Measurements from ENCODE around the gene HOXA9.

HOXA9 gene

GRCh38 chr7:27187475-27188385 is 22.4 kb upstream of the HOXA9 start:
- DNase-seq = no peak

- no peak for DNase-seq
These were observed 21.5 kb upstream of the HOXA9 start for GRCh38 chr7:27186668-27187474.

GRCh38 chr7:27185854-27186667 is 20.7 kb upstream of the HOXA9 start:
- DNase-seq = no peak

- no peak for DNase-seq
These were observed 19.9 kb upstream of the HOXA9 start, which contains the start of gene HOXA11 for GRCh38 chr7:27185013-27185853. Gene HOXA11 (minus strand): TSS chr7:27185232. CDS start chr7:27185144, 88 bp downstream.

GRCh38 chr7:27184337-27185012 is 19.1 kb upstream of the HOXA9 start:
- DNase-seq = peak in 1 of 2 experiments; percentile 42

- DNase-seq = peak; percentile 34 to 42
These were observed 18.5 kb upstream of the HOXA9 start for GRCh38 chr7:27183682-27184336.

GRCh38 chr7:27182861-27183681 is 17.7 kb upstream of the HOXA9 start:
- peak in 1 of 2 experiments; percentile 22 for DNase-seq

- DNase-seq = peak in 1 of 2 experiments; percentile 15
These were observed 17.0 kb upstream of the HOXA9 start for GRCh38 chr7:27182285-27182841.

- no peak for DNase-seq
These were observed 16.5 kb upstream of the HOXA9 start for GRCh38 chr7:27181795-27182275.

- DNase-seq = no peak
These were observed 15.4 kb upstream of the HOXA9 start for GRCh38 chr7:27180431-27181420.

GRCh38 chr7:27179503-27180430 is 14.4 kb upstream of the HOXA9 start:
- peak; percentile 75 to 87 for DNase-seq

- DNase-seq = peak in 1 of 2 experiments; percentile 42
These were observed 13.7 kb upstream of the HOXA9 start for GRCh38 chr7:27179030-27179429.

- peak in 1 of 2 experiments; percentile 51 for DNase-seq
These were observed 13.0 kb upstream of the HOXA9 start for GRCh38 chr7:27178366-27178765.

GRCh38 chr7:27177795-27178320 is 12.5 kb upstream of the HOXA9 start:
- no peak for DNase-seq

- DNase-seq = peak in 1 of 2 experiments; percentile 30
These were observed 11.8 kb upstream of the HOXA9 start for GRCh38 chr7:27176962-27177794.

GRCh38 chr7:27176524-27176845 is 11.1 kb upstream of the HOXA9 start:
- DNase-seq = no peak

Measured in NCI-H446 (cell line).